PFSK-1 (cell line): ENCODE data around the gene TPBG.
A peak's percentile ranks its signal among the peaks of the same experiment; 100 is the strongest.

Experiments
- FOXP2 ChIP-seq: optimal IDR thresholded peaks from 2 replicates; pipeline ENCODE3; 2011; ENCODE audit warnings: borderline replicate concordance, control low read depth, inconsistent platforms; ENCODE audit not compliant: insufficient read depth; ENCODE audit errors: extremely low read length, extremely low read depth
- POLR2AphosphoS5 ChIP-seq: IDR thresholded peaks from 2 replicates; pipeline ENCODE4 v1.6.1; 2012; ENCODE audit warnings: low read depth, mild to moderate bottlenecking, control low read depth, low read length, moderate library complexity
- REST ChIP-seq, 2 experiments: IDR thresholded peaks; 2 replicates each; pipeline versions ENCODE4 v1.6.1 to v1.8.0; 2011 to 2012; ENCODE audit warnings: low read depth in 2 of 2, low read length in 2 of 2, control low read depth in 1 of 2, inconsistent platforms in 1 of 2, mild to moderate bottlenecking in 1 of 2, moderate library complexity in 1 of 2; ENCODE audit not compliant: insufficient read depth in 1 of 2
- SIN3A ChIP-seq: IDR thresholded peaks from 2 replicates; pipeline ENCODE4 v1.6.1; 2012; ENCODE audit warnings: mild to moderate bottlenecking, low read length, moderate library complexity, borderline replicate concordance; ENCODE audit not compliant: insufficient read depth
- TAF1 ChIP-seq: IDR thresholded peaks from 2 replicates; pipeline ENCODE4 v1.6.1; 2012; ENCODE audit warnings: low read length, control low read depth, borderline replicate concordance; ENCODE audit not compliant: insufficient read depth

DNA sequence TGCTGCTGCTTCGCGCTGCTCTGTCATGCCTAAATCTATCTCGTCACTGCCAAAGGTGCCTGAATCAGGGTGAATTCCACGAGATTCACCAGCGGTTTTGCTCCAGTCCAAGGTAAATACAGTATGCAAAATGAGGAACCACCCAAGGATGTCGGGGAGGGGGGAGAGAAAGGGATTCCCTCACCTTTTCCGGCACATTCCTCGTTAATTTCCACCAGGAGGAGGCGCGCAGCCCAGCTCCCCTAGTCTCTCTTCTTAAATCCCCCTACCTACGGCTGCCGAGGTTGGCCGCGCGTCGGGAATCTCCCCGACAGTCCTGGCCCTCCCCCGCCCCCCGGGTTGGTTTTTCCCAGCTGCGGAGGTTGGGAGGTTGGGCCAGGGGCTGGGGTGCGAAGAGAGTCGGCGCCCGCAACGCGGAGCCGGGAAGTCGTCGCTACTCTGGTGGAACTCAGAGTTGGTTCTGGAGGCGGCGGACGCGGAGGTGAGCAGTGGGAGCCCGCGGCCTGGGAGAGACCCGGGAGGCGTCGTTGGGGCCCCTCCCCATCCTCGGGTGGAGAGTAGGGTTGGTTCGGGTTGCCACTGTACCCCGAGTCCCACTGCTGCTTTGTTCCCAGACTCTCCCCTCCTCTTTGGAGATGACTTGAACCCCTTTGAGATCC, at the start of gene TPBG:
- TF ChIP-seq SIN3A: no peak
- peak; percentile 26; the same call in 1 of the 2 replicates for TF ChIP-seq POLR2AphosphoS5
- TF ChIP-seq TAF1: no peak
- no peak for TF ChIP-seq REST (IDR thresholded peaks at IDR 0.05; ENCODE audit: insufficient read depth in 1 of 2, low read depth in 2 of 2, low read length in 2 of 2)
- no peak for TF ChIP-seq FOXP2
